C4-2B (cell line): ENCODE results near the gene ANKRD49.

Source experiments
- ZFX ChIP-seq: fragments of 450-650 bp; IDR thresholded peaks from 2 replicates; pipeline ENCODE4 v1.6.1; 2017
- TF ChIP-seq, protein P1 (sequence below): fragments of 450-650 bp; conservative IDR thresholded peaks from 2 replicates; pipeline ENCODE4 v1.5.1; 2017; ENCODE audit warnings: mild to moderate bottlenecking

DNA sequence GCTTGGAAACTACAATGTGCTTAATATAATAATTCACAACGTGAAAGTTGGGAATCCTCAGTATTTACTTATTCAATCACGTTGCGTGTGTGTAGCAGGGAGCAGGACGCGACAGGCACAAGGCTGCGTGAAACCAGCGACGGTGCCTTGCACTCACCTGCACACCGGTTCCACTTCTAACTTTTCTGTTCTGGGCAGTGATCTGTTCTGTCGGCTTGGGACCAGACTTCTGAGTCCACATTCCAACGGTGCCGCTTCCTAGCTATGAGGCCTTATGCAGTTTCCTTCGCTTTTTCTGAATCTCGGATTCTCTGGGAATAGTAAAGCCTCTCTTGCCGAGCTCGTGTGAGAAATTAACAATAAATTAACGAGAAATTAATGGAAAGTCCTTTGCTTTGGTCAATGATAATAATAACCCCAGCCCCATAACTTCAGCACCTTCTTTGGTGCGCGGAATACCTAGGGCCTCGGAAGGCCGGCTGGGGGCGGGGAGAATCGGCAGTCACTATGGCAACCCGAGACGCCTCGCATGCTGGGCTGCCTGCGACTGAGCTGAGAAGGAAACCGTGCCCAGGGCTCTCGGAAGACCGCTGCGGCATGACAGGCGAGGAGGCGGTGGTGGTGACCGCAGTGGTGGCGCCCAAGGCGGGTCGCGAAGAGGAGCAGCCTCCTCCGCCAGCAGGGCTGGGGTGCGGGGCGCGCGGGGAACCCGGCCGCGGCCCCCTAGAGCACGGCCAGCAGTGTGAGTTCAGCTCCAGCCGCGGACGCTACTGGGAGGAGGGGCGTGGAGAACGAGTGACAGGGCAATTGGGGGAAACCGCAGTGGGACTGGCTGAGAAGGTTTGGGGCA is 18.4 kb downstream of the ANKRD49 start, which contains the start of gene C11orf97:
- TF ChIP-seq, protein P1, sequence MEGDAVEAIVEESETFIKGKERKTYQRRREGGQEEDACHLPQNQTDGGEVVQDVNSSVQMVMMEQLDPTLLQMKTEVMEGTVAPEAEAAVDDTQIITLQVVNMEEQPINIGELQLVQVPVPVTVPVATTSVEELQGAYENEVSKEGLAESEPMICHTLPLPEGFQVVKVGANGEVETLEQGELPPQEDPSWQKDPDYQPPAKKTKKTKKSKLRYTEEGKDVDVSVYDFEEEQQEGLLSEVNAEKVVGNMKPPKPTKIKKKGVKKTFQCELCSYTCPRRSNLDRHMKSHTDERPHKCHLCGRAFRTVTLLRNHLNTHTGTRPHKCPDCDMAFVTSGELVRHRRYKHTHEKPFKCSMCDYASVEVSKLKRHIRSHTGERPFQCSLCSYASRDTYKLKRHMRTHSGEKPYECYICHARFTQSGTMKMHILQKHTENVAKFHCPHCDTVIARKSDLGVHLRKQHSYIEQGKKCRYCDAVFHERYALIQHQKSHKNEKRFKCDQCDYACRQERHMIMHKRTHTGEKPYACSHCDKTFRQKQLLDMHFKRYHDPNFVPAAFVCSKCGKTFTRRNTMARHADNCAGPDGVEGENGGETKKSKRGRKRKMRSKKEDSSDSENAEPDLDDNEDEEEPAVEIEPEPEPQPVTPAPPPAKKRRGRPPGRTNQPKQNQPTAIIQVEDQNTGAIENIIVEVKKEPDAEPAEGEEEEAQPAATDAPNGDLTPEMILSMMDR, result no peak
- no peak for TF ChIP-seq ZFX
